Measurements from ENCODE around the gene PLPP4.

PLPP4 gene

DNA sequence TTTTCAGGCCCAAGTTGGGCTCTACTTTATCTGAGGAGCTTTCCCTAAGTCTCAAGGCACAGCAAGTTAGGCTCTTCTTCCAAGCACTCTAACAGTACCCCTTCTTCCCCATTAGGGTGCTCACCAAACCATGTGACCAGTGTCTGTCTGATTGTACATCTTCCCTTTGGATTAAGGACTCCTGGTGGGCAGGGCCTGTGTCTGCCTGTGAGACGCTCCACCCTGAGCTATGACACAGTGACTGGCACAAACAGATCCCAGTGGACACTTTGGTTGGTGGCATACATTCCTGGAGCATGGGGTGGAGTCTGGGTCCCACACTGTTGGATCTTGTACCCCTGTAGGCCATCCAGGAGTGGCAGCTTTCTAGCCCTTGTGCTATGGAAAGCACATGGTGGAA lies 23.8 kb downstream of the PLPP4 start:
- DNase-seq (ENCODE audit: low read depth): no peak
- TF ChIP-seq, protein P1, sequence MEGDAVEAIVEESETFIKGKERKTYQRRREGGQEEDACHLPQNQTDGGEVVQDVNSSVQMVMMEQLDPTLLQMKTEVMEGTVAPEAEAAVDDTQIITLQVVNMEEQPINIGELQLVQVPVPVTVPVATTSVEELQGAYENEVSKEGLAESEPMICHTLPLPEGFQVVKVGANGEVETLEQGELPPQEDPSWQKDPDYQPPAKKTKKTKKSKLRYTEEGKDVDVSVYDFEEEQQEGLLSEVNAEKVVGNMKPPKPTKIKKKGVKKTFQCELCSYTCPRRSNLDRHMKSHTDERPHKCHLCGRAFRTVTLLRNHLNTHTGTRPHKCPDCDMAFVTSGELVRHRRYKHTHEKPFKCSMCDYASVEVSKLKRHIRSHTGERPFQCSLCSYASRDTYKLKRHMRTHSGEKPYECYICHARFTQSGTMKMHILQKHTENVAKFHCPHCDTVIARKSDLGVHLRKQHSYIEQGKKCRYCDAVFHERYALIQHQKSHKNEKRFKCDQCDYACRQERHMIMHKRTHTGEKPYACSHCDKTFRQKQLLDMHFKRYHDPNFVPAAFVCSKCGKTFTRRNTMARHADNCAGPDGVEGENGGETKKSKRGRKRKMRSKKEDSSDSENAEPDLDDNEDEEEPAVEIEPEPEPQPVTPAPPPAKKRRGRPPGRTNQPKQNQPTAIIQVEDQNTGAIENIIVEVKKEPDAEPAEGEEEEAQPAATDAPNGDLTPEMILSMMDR (IDR thresholded peaks at IDR 0.05; ENCODE audit: insufficient read depth, low read depth, low read length, missing control alignments): no peak

DNA sequence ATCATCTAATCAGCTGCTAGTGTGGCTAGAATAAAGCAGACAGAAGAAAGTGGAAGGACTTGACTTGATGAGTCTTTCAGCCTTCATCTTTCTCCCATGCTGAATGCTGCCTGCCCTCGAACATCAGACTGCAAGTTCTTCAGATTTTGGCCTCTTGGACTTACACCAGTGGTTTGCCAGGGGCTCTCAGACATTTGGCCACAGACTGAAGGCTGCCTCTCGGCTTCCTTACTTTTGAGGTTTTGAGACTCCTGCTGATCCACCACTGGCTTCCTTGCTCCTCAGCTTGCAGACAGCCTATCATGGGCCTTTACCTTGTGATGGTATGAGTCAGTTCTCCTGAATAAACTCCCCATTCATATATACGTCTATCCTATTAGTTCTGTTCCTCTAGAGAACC lies 26.0 kb downstream of the PLPP4 start:
- no peak for DNase-seq (ENCODE audit: low read depth)
- TF ChIP-seq, protein P1 (IDR thresholded peaks at IDR 0.05; ENCODE audit: insufficient read depth, low read depth, low read length, missing control alignments): no peak

More for the DNA sequence above, 23.8 kb downstream of the PLPP4 start:
- no peak overlapping the region for H3K4me3 ChIP-seq (ENCODE audit: low read depth, low read length)

DNA sequence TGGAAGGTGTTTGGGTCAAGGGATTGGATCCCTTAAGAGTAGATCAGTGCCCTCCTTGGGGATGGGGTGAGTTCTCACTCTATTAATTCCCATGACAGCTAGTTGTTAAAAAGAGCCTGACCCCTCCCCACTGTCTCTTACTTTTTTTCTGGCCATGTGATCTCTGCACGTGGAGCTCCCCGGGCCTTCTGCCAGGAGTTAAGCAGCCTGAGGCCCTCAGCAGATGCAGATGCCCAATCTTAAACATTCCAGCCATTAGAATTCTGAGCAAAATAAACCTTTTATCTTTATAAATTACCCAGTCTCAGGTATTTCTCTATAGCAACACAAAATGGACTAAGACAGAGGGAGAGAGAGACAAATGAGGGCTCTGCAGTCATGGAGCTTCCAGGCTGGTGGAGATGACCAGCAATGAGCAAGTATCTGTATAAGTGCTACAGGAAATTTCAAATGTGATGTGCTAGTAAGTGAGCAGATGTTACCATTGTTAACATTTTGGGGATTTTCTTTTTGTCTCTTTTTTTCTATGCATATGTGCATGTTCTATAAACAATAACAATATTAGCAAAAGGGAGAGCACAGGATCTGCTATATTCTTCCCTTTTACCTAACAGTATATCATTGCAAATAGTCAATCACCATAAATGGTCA lies 26.7 kb downstream of the PLPP4 start:
- H3K4me3 ChIP-seq (ENCODE audit: low read depth, low read length): no peak overlapping the region
- DNase-seq (ENCODE audit: low read depth): no peak
- TF ChIP-seq, protein P1 (IDR thresholded peaks at IDR 0.05; ENCODE audit: insufficient read depth, low read depth, low read length, missing control alignments): no peak

More for the DNA sequence above, 26.0 kb downstream of the PLPP4 start:
- H3K4me3 ChIP-seq (ENCODE audit: low read depth, low read length): no peak overlapping the region

DNA sequence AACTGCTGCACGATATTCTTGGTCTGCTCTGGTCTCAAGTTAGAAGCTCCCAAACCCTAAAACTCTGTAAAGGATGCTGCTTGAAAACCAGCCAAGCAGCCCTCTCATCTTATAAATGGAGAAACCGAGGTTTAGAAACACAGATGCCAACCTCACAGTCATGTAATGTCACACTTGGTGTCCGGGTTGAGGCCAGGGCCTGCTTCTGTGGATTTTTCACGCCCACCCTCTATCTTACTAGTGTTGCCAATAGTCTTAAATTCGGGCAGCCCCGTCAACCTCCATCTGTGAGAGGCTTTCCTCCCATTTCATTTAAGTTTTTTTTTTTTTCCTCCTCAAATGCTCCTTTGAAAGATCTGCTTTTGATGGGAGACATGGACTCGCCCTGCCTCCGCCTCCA lies 28.9 kb downstream of the PLPP4 start:
- TF ChIP-seq, protein P1 (IDR thresholded peaks at IDR 0.05; ENCODE audit: insufficient read depth, low read depth, low read length, missing control alignments): no peak
- H3K4me3 ChIP-seq (ENCODE audit: low read depth, low read length): no peak overlapping the region
- no peak for DNase-seq (ENCODE audit: low read depth)

DNA sequence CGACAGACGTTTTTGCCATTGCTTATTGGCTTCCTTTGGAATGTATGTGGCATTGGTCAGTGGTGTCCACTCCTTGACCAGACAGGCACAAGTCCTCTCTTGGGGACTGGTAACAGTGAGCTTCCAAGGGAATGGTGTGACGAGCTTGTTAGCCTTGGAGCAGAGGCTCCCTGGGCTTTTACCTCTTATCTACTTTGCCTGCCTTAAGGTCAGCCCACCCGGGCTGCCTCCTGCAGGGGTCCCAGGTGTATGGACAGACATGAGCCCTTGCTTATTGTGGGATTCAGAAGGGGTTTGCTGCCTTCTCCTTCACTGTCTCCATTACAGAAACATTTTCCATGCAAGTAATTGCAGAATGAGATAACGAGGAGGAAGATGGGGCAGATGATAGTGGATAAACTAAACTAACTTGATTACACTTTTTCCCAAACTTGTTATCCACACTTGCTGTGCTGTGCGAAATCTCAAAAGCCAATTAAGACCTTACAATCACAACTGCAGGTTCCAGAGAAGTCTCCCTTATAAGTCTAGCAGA lies 29.7 kb downstream of the PLPP4 start:
- TF ChIP-seq, protein P1 (IDR thresholded peaks at IDR 0.05; ENCODE audit: insufficient read depth, low read depth, low read length, missing control alignments): no peak
- no peak overlapping the region for H3K4me3 ChIP-seq (ENCODE audit: low read depth, low read length)
- DNase-seq (ENCODE audit: low read depth): no peak

DNA sequence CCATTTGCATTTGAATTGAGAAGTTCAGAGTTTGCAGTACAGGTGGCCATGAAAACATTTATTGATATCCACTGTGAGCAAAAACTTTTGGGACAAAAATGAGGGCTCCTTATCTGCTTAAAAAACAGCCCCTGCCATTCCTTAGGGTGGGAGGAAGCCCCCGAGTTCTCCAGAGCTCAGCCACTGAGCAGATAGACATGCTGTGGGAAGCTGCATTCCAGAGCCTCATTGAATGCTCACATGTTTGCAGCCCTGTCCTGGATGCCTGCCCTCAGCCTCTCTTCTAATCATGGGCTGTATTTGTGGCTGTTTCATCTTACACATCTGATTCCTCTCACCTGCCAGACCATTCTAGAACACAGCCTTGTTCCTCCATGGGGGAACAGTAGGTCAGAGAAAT lies 33.3 kb downstream of the PLPP4 start:
- TF ChIP-seq, protein P1 (IDR thresholded peaks at IDR 0.05; ENCODE audit: insufficient read depth, low read depth, low read length, missing control alignments): no peak
- no peak overlapping the region for H3K4me3 ChIP-seq (ENCODE audit: low read depth, low read length)
- no peak for DNase-seq (ENCODE audit: low read depth)

DNA sequence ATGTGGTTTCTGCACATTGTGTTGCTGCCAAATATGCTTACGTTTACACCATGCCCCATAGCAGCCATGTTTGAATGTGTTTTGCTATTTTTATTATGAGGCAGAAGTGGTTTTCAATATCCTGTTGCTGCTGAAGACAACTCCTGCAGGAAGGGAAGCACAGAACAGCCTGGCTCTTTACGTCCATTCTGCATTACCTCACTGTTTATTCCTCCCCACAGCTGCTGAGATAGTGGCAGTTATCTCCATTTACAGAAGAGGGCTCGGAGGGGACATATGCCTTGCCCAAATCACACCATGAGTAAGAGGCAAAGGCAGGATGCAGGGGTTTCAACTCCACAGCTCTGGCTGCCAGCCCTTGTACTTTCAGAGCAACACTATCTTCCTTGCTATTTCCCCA lies 35.3 kb downstream of the PLPP4 start:
- no peak overlapping the region for H3K4me3 ChIP-seq (ENCODE audit: low read depth, low read length)
- no peak for DNase-seq (ENCODE audit: low read depth)
- TF ChIP-seq, protein P1 (IDR thresholded peaks at IDR 0.05; ENCODE audit: insufficient read depth, low read depth, low read length, missing control alignments): no peak
